GM23248 (cell line): Measurements from ENCODE around the gene CAST.

Source experiments
- EZH2 ChIP-seq: fragments of 200-600 bp; sonication (generic); IDR thresholded peaks from 2 replicates; pipeline ENCODE4 v1.6.1; 2018; ENCODE audit warnings: antibody characterized with exemption, mild to moderate bottlenecking; ENCODE audit not compliant: insufficient read depth, poor library complexity, severe bottlenecking
- EZH2phosphoT487 ChIP-seq: fragments of 200-600 bp; sonication (generic); IDR thresholded peaks from 2 replicates; pipeline ENCODE4 v1.6.1; 2018; ENCODE audit warnings: antibody characterized with exemption, moderate library complexity, mild to moderate bottlenecking, low read depth; ENCODE audit not compliant: insufficient read depth

GRCh38 chr5:96652769-96653454 is 9.3 kb upstream of the CAST start:
- TF ChIP-seq EZH2phosphoT487 (no peak), EZH2 (no peak)
